AG08396 (cell line): ENCODE results near the gene TNF.
"Not testable (repeated sequence)": the region's sequence is repeated elsewhere in the genome, so short reads cannot be mapped to it uniquely, and the experiment has no call there.

ENCODE experiments used
- DNase-seq: peaks from one replicate; pipeline ENCODE4 v3.0.0; 2012; ENCODE audit warnings: low spot score, mixed read lengths

The TNF gene

DNA sequence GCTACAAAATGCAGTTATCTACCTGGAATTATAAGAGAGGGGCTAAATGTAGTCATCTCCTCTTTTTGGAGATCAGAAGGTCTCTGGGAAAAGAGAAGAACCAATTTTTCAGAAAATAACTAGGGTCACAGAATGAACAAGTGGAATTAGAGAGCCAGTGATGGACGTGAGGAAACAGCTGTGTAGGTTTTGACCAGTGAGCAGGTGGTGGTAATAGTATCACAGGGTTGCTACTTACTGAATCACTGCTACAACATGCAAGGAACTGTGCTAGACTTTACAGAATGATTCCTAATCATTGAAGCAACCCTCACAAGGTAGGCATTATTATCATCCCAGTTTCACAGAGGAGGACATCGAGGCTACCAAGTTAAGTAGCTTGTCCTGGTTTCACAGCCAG lies 30.7 kb upstream of the TNF start:
- DNase-seq, result no peak

DNA sequence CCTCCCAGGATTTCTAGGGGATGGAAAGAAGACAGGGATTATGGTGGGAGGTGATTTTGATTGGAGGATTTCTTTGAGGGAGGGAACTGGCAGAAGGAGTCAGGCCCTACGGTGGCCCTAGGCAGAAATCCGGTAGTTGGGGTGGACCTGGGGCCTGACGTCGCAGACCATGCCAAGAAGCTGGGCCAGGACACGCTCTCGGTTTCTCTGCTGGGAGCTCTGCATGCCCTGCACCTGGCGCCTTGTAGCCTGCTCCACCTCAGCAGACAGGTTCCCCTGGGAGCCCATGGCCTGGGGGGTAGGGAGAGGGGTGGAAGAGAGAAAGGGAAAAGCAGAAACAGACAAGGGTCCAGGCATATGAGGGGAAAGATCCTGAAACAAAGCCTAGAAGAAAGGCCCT lies 30.1 kb upstream of the TNF start:
- no peak for DNase-seq

GRCh38 chr6:31546339-31546957 lies 28.9 kb upstream of the TNF start, which contains the start of gene ATP6V1G2:
ATP6V1G2 (minus strand) TSS chr6:31546608; CDS start chr6:31546559, 49 bp downstream.
- DNase-seq, result peak; percentile 82

DNA sequence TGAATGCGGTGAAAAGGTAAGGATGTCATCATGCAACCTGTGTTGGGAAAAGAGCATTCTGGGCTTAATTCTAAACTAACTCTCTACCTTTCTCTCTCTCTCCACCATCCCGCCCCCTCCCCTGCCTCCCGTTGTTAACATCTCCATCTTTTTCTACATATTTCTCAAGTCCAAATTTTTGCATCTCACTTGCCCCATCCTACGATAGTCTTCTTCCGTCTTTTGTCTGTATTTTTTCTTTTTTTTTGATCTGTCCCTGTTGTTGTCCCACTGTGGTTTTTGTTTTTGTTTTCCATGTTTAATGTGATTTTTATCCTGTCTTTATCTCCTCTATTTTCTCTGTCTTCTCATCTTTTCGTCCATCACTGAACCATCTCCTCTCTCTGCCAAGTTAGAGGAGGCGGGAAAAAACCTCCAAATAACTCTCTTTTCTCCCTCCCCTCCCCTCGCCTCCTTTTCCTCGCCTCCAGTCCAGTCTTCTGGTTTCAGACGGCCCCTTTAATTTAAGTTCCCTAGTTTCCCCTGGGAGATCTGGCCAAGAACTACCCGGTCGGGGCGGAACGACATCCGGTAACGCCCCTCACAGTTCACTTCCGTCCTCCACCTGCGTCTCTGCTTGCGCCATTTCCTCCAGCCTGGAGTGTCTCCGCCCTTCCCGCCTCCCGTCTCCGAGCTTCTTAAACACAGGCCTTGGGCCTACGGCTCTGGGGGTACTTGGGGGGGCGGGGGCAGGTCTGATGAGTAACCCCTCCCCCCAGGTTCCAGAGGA lies 28.2 kb upstream of the TNF start, which contains the start of gene NFKBIL1:
NFKBIL1 (plus strand) TSS at position 651 of the 769 bp plus-strand sequence; CDS start at position 738, 87 bp downstream.
- DNase-seq, result peak; percentile 93

DNA sequence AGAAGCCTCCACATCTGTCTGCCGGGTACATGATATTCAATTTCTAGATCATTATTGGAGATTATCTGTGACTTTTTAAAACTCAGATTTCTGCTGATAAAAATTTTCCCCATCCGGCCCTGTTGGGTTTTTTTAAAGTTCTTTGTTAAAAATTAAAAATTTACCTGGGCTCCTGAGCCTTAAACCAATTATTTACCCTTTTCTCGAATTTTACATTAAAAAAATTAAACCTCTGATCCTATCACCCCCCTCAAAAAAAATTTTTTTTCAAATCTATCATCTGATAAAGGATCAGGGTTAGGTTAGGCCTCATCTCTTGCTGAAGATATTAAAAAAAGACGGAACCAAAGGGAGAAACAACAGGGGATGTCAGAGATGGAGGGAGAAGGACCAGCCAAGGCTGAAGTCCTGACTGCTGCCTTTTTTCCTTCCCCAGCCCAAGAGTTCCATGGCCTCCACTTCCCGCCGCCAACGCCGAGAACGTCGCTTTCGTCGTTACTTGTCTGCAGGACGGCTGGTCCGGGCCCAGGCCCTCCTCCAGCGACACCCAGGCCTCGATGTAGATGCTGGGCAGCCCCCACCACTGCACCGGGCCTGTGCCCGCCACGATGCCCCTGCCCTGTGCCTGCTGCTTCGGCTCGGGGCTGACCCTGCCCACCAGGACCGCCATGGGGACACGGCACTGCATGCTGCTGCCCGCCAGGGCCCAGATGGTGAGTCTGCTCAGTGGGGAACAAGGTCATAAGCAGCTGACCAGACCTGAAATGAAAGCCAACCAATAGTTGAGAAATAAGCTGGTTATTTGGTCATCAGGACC lies 27.4 kb upstream of the TNF start:
- no peak for DNase-seq

DNA sequence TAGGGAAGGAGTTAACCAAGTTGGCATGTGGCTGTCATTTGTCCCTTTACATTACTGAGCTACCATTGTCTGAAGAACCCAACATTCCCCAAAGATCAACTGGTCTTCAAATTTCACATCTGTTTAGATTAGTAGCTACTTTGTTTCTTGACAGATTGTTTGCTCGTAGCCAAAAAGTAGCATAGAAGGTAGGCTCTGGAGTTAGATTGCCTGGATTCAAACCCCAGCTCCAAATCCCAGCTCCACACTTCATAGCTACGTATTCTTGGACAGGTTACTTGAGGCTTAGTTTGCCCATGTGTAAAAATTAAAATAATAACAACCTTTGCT lies 26.9 kb upstream of the TNF start:
- DNase-seq, result no peak

- not testable (repeated sequence) for DNase-seq
Measured at GRCh38 chr6:31551371-31551770, 24.0 kb upstream of the TNF start.

- DNase-seq, result no peak
Measured at GRCh38 chr6:31556307-31556706, 19.1 kb upstream of the TNF start.

DNA sequence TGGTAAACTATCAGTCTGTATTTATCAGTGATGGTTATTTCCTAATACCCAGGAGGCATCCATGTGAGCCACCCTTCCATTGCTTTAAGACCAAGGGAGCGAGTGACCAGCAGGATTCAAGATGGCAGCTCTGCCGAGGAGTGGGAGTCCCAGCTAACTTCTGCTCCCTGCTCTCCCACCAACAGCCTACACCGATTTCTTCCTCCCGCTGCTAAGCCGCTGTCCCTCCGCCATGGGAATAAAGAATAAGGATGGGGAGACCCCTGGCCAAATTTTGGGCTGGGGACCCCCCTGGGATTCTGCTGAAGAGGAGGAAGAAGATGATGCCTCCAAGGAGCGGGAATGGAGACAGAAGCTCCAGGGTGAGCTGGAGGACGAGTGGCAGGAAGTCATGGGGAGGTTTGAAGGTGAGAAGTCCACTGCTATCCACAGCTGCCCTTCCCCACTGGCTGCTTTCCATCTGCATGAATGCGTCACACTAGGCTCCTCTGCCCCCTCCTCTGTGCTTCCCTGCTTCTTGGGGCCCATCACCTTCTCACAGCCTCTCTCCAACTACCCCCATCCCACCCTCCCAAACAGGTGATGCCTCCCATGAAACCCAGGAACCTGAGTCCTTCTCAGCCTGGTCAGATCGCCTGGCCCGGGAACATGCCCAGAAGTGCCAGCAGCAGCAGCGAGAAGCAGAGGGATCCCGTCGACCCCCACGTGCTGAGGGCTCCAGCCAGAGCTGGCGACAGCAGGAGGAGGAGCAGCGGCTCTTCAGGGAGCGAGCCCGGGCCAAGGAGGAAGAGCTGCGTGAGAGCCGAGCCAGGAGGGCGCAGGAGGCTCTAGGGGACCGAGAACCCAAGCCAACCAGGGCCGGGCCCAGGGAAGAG lies 17.7 kb upstream of the TNF start:
- no peak for DNase-seq

DNA sequence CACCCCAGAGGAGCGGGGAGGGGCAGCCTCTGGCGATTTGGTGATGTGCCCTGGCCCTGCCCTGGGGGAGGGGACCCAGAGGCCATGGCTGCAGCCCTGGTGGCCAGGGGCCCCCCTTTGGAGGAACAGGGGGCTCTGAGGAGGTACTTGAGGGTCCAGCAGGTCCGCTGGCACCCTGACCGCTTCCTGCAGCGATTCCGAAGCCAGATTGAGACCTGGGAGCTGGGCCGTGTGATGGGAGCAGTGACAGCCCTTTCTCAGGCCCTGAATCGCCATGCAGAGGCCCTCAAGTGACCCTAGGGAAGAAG lies 17.1 kb upstream of the TNF start:
- DNase-seq, result no peak

GRCh38 chr6:31558631-31559500 lies 16.5 kb upstream of the TNF start:
- no peak for DNase-seq

GRCh38 chr6:31559606-31559957 lies 15.8 kb upstream of the TNF start:
- DNase-seq, result no peak

DNA sequence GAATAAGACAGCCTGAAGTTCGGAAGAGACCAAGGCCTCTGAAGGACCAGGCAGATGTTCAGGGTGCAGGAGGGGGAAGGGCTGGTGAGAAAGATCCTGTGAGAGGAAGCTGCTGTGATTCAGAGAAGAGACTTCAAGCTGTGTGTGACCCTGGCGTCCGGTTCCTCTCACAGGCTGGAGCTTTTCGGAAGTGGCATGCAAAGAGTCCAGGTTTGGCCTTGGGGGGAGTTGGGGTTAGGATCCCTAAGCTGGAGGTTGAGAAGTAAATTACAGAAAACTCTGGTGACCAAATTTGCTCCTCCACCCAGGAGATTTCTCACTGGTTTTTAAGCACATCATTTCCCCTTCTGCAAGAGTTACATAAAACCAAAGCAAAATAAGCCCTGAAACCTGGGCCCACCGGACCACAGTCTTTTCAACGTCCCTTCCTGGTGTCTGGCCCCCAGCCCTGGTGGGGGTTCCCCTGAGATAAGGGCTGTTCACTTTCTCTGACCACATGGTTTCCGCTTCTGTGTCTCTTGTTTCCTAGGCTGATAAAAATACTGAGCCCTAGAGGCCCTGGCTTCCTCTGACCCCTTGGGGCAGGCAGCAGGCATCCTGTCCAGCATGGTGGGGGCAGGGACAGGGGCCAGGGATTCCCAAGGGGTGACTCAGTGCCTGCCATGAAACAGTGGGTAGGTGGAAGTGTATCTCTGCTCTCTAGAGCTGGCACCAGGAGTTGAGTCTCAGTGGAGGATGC lies 15.2 kb upstream of the TNF start:
- peak; percentile 74 for DNase-seq

DNA sequence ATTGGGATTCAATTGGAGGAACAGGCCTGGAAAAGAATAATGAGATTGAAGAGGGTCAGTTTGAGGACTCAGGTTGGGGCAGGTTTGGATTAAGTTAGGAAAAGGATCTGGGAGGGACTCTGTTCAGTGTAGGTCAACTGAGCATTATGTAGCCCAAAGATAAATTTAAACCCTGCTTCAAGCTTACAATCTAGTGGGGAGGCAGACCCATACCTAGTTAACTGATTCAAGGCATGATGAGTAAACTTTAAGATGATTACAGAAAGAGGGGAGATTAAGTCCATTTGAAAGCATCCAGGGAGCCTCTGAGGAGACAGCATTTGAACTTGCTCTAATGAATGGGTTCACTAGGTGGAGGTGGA lies 14.7 kb upstream of the TNF start:
- no peak for DNase-seq

GRCh38 chr6:31567531-31568370 lies 7.6 kb upstream of the TNF start:
- no peak for DNase-seq

DNA sequence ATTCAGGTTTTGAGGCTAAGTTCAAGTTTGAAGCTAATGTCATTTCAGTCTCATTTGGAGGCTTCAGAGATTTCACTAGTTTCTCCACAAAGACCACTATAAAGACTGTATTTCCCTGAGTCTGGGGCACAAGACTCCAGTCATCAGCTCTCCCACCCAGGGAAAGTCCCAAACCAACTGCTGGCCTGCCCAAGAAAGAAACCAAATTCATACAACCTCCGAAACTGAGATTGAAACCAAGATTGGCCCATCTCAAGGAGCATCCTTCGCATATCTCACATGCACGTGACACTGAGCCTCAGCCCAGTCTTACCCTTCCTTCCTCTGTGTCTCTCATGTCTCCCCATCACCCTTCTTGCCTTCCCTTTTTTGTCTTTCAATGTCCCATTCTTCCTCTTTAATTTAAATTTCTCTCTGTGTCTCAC lies 6.8 kb upstream of the TNF start:
- DNase-seq, result no peak

DNA sequence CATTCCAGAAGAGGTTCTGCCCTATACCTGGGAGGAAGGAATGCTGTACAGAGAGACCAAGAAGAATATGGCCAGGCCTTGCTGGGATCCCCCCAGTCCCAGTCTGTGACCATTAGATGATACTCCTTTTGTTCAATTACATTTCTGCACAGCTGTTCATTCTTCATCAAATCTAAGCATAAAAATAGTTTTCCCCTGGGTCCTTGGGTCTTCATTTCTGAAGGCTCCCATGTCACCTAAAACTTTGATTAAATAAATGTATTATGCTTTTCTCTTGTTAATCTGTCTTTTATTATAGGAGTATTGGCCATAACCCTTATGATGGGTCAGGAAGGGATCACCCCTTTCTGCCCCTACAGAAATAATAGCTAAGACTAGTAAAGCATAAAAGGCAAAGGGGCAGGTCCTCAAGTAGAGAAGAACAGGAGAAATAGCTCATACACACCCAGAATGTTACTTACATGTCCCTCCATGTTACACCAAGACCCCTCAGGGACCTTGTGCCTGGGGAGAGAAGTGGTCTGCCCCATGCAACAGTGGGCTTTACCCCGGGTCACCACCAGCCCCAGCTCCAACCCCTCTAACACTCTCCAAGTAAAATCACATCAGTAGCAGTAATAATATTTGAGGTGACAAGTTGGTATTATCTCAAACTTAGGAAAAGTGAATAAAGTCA lies 5.4 kb upstream of the TNF start:
- DNase-seq, result no peak

GRCh38 chr6:31572041-31572911 lies 3.1 kb upstream of the TNF start, which contains the start of gene LTA:
LTA (plus strand) TSS chr6:31572289; CDS start chr6:31572743, 454 bp downstream.
- DNase-seq, result no peak
